ENCODE measurements around the gene PTGIR. TPM values are rescaled to one million over a fixed set of nuclear protein-coding genes. Genes with fewer than 3 reads are reported as not detected.

Gene PTGIR
- total and polyA plus RNA-seq, 2 experiments from 2014 or later, result 3.2 to 4.8 TPM

DNA sequence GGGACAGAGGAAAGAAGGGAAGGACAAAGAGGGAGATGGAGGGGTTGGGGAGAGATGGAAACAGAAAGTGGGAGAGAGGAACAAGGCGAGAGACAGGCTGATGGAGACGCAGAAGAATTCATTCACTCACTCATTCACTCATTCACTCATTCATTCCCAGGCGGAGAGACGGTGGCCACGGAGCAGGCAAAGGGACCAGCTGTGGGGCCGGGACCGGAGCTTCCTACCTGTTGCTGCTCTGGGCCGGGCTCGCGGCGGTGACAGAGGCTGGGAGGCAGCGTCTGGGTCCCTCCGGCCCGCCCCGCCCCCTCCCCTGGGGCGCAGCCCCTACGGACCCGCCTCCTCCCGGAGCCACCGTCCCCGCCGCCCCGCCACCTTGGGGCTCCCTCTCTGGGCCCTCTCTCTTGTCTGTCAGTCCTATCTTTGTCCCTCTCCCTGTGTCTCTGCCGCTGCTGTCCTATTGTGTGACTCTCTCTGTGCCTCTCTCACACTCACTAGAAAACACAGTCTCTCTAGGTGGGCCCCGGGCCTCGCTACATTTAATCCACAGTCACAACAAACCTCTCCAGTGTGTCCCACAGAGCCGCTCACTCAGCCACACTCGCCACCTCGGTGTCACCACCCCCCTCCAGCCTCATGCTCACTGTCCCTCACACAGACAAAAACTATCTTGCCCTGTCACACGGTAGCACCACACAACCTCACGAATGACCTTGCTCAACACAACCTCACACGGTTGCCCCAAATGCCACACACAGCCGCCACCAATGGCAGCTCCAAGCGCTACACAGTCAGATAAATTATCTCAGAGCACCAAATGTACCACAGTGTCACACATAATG lies 11.3 kb upstream of the PTGIR start, which contains the start of gene GNG8:
Gene GNG8, minus strand, starts transcription at position 283 of the 842 bp plus-strand sequence. CDS start 1,520 bp downstream, outside the sequence.
- no peaks in the 10 kb centered on the region for H3K9me2 ChIP-seq (replicated peaks; ENCODE audit: insufficient read depth)
- no peak for DNase-seq (ENCODE audit: low spot score)
- H2AFZ ChIP-seq, result no peak within 1 kb of the TSS
- 33% methylated on average over 17 of the region's 34 CpGs for WGBS (ENCODE audit: low lambda C conversion rate, missing lambda C conversion rate)
- H3K4me1 ChIP-seq (ENCODE audit: insufficient read depth), result peaks cover 16% of the 10 kb centered on the region
- TF ChIP-seq, protein P1, sequence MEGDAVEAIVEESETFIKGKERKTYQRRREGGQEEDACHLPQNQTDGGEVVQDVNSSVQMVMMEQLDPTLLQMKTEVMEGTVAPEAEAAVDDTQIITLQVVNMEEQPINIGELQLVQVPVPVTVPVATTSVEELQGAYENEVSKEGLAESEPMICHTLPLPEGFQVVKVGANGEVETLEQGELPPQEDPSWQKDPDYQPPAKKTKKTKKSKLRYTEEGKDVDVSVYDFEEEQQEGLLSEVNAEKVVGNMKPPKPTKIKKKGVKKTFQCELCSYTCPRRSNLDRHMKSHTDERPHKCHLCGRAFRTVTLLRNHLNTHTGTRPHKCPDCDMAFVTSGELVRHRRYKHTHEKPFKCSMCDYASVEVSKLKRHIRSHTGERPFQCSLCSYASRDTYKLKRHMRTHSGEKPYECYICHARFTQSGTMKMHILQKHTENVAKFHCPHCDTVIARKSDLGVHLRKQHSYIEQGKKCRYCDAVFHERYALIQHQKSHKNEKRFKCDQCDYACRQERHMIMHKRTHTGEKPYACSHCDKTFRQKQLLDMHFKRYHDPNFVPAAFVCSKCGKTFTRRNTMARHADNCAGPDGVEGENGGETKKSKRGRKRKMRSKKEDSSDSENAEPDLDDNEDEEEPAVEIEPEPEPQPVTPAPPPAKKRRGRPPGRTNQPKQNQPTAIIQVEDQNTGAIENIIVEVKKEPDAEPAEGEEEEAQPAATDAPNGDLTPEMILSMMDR (IDR thresholded peaks at IDR 0.05; ENCODE audit: poor library complexity), result no peak
- TF ChIP-seq EZH2phosphoT487 (IDR thresholded peaks at IDR 0.05; ENCODE audit: low read depth, severe bottlenecking, unreplicated experiment) (no peak), EZH2 (IDR thresholded peaks at IDR 0.05; ENCODE audit: borderline replicate concordance) (no peak)
- H3K4me3 ChIP-seq, result no peak within 1 kb of the TSS
- H3K27ac ChIP-seq, result no peak within 1 kb of the TSS
- H4K20me1 ChIP-seq (ENCODE audit: insufficient read depth, poor library complexity, severe bottlenecking), result no peaks in the 10 kb centered on the region
- H3K36me3 ChIP-seq (replicated peaks; ENCODE audit: insufficient read depth, low read depth), result no peaks in the 10 kb centered on the region
- peaks cover 27% of the 10 kb centered on the region for H3K27me3 ChIP-seq
- H3K4me2 ChIP-seq, result peak within 1 kb of the TSS; percentile 87
- no peaks in the 10 kb centered on the region for H3K79me2 ChIP-seq
- H3K9me3 ChIP-seq (ENCODE audit: low read depth), result no peaks in the 10 kb centered on the region

DNA sequence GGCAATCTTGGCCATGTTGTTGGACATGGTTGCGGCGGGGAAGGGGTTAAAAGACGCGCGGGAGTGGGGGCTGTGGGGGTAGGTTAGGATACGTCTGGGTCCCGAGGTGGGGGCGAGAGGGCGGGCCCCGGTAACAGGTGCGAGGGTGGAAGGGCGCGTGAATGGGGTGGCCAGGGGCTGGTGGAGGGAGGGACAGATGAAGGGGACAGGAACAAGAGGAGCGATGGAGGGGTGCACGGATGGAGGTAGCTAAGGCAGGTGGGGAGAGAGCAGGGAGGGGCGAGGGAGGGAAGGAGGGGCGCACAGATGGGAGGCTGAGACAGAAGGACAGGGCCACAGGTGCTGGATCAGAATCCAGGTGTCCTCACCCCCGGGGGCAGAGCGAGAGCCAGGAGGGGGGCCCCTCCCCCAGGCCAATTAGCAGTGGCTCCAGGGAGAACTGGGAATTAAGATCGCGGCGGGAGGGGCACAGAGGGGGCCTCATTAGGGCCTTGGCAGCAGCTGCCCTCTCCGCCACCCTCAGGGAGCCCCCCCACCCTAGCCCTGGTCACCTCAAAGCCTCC lies 9.8 kb upstream of the PTGIR start:
- Histone ChIP-seq H3K9me3 (ENCODE audit: low read depth) (no peaks in the 10 kb centered on the region), H3K4me2 (peak overlapping the region; percentile 87), H3K4me3 (no peak overlapping the region), H3K27me3 (peaks cover 21% of the 10 kb centered on the region), H3K79me2 (no peaks in the 10 kb centered on the region), H3K36me3 (replicated peaks; ENCODE audit: insufficient read depth, low read depth) (no peaks in the 10 kb centered on the region), H4K20me1 (ENCODE audit: insufficient read depth, poor library complexity, severe bottlenecking) (no peaks in the 10 kb centered on the region), H3K27ac (no peak overlapping the region), H2AFZ (no peak overlapping the region), H3K4me1 (ENCODE audit: insufficient read depth) (peaks cover 13% of the 10 kb centered on the region), H3K9me2 (replicated peaks; ENCODE audit: insufficient read depth) (no peaks in the 10 kb centered on the region)
- DNase-seq (ENCODE audit: low spot score), result peak; percentile 14
- no peak for TF ChIP-seq EZH2 (IDR thresholded peaks at IDR 0.05; ENCODE audit: borderline replicate concordance)
- no peak for TF ChIP-seq EZH2phosphoT487 (IDR thresholded peaks at IDR 0.05; ENCODE audit: low read depth, severe bottlenecking, unreplicated experiment)
- TF ChIP-seq, protein P1 (IDR thresholded peaks at IDR 0.05; ENCODE audit: poor library complexity), result no peak
- WGBS (ENCODE audit: low lambda C conversion rate, missing lambda C conversion rate), result 8% methylated on average over 8 of the region's 23 CpGs

DNA sequence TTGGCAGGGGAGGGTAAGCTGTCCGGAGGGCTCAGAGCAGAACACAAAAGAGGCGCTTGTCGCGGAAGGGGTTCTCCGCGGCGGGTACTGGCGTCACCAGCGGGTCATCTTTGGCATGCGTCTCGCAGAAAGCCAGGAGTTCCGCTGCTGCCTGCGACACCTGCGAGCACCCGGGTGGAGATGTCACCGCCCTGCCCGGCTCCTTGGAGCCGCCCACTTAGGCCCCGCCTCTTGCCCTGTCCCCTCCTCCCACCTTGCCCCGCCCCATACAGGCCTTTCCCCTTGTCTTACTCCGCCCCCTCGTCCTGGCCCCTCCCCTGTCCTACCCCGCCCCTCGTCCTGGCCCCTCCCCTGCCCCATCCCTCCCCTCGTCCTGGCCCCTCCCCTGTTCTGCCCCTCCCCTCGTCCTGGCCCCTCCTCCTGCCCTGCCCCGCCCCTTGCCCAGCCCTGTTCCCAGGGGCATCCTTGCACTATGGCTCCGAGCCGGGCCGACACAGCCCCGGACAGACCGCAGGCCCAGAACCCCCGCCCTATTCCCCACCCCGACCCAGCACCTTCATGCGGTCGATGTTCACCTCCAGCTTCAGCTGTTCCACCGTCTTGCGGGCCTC lies 9.3 kb upstream of the PTGIR start:
- Histone ChIP-seq H4K20me1 (ENCODE audit: insufficient read depth, poor library complexity, severe bottlenecking) (no peaks in the 10 kb centered on the region), H2AFZ (peak overlapping the region; percentile 60), H3K4me3 (no peak overlapping the region), H3K9me2 (replicated peaks; ENCODE audit: insufficient read depth) (no peaks in the 10 kb centered on the region), H3K36me3 (replicated peaks; ENCODE audit: insufficient read depth, low read depth) (no peaks in the 10 kb centered on the region), H3K79me2 (no peaks in the 10 kb centered on the region), H3K4me2 (peak overlapping the region; percentile 87), H3K27ac (no peak overlapping the region), H3K27me3 (peaks cover 21% of the 10 kb centered on the region), H3K4me1 (ENCODE audit: insufficient read depth) (peaks cover 11% of the 10 kb centered on the region), H3K9me3 (ENCODE audit: low read depth) (no peaks in the 10 kb centered on the region)
- DNase-seq (ENCODE audit: low spot score), result peak; percentile 95
- TF ChIP-seq EZH2 (IDR thresholded peaks at IDR 0.05; ENCODE audit: borderline replicate concordance), result no peak
- no peak for TF ChIP-seq EZH2phosphoT487 (IDR thresholded peaks at IDR 0.05; ENCODE audit: low read depth, severe bottlenecking, unreplicated experiment)
- TF ChIP-seq, protein P1 (IDR thresholded peaks at IDR 0.05; ENCODE audit: poor library complexity), result no peak
- 11% methylated on average over 21 of the region's 38 CpGs for WGBS (ENCODE audit: low lambda C conversion rate, missing lambda C conversion rate)
